GM18867 (cell line): Measurements from ENCODE around the gene ANP32B.
"Not testable (repeated sequence)": the region's sequence is repeated elsewhere in the genome, so short reads cannot be mapped to it uniquely, and the experiment has no call there.

ENCODE experiments used
- ATAC-seq: cut with Tn5 transposase; IDR thresholded peaks from one replicate; pipeline ENCODE4 v1.9.1; 2021; ENCODE audit warnings: mild to moderate bottlenecking, moderate library complexity; ENCODE audit not compliant: unreplicated experiment

The ANP32B gene

DNA sequence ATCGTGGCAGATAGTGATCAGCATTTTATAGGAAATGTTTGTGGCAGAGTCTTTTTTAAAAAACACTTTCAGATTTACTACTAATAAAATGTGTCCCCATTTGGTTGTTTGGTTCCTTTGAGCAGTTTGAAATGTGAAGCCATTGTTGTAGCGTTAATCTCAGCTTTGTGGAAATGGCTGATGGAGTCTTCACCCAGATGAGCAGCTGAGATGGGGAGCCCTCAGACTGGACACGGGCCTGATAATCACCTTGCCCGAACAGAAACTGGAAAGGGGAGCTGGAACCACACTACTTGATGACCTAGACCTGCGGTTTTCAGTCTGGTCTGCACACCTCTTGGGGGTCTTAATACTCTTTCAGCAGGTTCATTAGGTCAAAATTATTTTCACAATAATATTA, 20.6 kb upstream of the ANP32B start:
- ATAC-seq, result no peak

DNA sequence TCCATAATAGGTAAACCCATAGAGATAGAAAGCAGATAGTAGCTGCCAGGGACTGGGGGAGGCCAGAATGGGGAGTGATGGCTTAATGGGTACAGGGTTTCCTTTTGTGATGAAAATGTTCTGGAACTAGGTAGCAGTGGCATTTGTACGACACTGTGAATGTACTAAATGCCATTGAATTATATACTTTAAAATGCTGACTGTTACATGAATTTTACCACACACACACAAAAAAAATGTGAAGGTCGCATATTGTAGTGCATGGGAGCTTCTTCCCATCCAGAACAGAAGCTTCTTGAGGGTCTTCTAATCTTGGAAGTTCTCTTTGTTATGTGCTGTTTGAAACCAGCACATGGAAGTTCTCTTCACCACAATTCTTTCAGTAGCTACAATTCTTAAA, 19.9 kb upstream of the ANP32B start:
- ATAC-seq, result no peak

DNA sequence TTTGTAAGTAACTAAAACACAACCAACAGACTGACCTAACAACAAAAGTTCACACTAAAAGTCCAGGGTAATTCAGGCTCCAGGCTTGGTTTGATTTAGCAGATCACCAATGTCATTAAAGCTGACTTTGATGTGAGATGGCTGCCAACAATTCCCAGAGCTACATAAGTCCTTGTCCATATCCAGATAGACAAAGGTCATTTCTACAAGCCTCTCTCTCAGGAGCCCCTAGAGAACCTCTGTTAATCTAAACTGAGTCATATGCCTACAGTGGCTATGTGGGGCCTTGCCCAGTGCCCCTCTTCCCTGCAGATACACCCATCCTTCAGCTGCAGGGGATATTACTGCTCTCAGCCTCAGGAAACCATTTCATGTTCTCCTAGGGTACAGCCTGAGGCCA, 18.2 kb upstream of the ANP32B start:
- ATAC-seq, result no peak

GRCh38 chr9:97966493-97966892, 16.6 kb upstream of the ANP32B start:
- no peak for ATAC-seq

DNA sequence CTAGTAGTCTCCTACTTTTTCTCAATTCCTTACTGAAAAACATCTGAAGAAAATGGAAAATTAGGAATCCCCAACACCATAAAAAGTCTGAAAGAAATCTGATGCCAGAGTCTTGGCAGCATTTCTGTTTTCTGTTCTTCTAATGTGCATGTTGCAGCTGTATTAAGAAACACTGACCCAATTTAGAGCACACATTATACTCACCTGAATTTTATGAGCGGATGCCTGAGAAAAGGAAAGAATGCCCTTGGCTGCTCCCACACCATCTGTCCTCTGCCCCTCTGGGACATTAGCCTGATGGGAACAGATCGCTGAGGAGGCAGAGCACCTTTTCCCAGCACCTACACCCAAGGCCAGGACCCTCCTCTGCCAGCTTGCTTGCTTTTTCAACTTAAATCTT, 14.1 kb upstream of the ANP32B start:
- ATAC-seq, result no peak

DNA sequence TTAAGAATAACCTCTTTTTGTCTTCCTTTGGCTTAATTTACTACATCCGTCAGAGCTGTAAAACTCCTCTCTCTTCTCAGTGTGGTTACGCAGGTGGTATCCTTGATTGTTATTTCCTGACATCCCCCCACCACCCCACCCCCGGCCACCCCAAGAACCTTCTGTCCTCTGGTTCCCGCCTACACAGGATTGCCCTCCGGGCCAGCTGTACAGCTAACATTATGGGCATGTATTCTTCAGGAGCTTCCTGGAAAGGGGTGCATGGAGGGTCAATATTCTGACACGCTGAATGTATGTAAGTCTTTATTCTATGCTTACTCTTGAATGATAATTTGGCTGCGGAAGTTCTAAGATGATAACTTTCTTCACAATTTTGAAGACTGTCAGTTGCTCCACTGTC, 13.0 kb upstream of the ANP32B start:
- ATAC-seq, result no peak

GRCh38 chr9:97972753-97973152, 10.4 kb upstream of the ANP32B start:
- no peak for ATAC-seq

GRCh38 chr9:97975376-97975775, 7.8 kb upstream of the ANP32B start:
- ATAC-seq, result no peak

- not testable (repeated sequence) for ATAC-seq
Measured at GRCh38 chr9:97976633-97977032, 6.5 kb upstream of the ANP32B start.

DNA sequence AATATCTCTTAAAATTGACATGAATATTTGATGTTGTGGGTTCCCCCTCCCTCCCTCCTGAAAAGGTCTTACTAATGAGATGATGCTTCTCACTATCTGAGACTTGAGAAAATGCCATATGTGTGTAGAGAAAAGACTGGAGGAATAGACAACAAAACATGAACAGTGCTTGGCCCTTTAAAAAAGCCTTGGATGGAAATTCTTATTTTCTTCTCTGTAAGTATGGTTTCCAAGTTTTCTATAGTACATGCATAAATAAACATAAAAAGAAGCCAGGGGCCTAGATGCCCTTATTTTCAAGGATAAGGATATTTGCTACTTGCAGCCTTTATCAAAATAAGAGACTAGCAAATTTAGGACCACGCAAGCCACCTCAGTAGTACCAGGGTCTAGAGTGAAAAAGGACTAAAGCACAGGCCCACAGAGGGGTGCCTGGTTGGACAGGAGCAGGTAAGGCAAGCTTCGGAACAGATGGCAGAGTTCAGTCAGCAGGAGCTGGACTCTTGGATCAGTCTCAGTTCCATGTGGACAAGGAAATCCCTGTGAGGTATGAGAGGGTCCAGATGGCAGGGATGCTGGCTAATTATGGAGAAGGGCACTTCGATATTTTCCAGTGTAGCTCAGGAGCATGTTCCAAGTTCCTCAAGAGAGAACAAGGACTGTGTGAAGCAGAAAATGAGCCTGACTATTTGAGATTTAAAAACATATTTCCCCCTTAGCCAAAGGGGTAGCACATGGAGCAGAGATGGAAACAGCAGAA, 4.6 kb upstream of the ANP32B start:
- ATAC-seq, result no peak

DNA sequence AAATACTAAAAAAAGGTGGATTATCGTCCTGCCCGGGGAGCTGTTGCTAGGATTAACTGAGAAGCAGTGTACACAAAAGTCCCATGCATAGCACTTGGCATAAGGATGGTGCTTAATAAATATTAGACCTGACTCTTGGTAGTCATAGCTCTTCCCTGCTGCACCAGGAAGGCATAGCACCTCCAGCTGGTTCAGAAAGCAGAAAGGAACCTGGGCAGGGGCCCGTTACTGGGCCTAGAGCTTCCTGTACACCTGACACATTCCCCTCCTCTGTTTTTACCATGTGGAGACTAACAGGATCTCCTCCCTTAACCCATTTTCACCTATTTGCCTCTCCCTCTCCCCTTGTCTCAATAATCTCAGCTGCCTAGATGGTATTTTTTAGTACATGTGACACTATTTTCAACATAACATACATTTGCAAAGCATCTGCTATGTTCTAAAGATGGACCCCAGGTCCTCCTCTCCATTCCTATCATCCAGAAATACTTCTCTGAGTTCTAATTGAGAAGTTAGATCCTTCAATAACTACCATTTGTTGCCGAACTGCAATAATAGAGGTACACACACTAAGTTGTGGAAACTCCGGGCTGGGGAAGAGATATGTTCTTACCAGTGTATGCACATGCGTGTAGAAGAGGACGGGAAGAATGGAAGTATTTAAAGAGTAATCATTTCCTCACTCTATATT, 3.2 kb upstream of the ANP32B start:
- ATAC-seq, result no peak

GRCh38 chr9:97980479-97980803, 2.7 kb upstream of the ANP32B start:
- ATAC-seq, result no peak

GRCh38 chr9:97980918-97981845, 2.0 kb upstream of the ANP32B start:
- ATAC-seq, result no peak

GRCh38 chr9:97981846-97982682, 1.1 kb upstream of the ANP32B start:
- no peak for ATAC-seq

DNA sequence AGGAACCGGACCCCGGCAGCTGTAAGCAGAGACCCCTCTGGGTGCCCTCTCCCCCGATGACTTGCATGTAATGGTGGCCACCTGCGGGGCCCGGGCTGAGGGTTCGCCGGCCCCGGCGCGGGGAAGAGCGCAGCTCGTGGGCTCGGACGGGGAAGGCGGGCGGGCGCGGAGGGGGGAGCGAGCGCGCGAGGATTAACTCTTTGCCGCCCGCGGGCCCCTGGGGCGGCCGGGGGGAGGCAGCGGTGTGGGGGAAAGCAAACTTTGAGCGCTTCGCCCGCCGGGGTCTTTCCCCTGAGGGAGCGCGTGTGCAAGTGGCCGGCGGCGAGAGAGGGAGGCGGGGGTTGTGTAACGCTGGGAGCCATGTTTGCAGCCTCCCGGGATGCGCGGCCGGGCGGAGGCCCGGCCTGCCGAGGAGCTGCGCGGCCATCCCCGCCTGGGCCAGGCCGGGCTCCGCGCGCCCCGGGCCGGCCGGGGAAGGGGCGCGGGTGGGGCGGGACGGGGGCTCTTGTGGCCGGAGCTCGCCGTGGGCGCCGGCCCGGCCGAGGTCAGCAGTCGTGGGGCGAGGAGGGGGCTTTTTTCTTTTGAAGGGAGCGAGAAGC, 547 bp downstream of the ANP32B start:
- peak; percentile 14 for ATAC-seq

DNA sequence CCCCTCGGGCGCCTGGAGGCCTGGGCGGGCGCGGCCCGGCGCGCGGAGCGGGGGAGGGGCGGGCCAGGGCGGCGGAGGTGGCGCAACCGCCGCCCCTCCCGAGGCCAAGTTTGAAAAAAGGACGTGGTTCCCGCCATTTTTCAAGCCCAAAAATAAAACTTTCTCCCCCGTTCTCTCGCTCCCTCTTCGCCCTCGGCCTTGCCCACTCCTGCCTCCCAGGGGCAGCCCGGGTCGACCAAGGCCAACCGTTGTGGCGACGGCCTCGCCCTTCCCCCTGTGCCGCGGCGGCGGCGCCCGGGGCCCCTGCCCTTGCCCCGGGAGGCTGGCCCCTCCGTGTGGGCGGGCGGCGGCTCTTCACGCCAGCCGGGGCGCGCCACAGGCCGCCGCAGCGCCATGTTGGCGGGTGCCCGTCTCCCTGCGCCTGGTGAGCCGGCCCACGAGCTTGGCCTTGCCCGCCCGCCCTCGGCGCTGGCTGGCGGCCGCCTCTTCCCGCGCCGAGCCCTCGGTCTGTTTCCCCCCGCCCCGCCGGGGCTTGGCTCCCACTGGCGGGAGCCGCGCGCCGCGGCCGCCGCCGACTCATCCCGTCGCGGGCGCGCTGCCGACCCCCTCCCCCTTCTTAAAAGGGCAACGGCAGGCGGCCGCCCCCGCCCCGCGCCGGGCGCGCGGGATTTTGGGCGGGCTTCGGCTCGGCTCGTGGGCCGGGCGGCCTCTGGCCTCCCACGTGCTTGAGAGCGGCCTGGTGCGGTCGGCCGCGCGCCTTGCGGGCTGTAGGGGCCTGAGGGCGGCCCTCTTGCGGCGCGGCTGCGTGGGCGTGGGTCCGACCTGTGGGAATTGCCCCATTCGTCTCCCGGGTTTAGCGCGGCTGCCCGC, 1.3 kb downstream of the ANP32B start:
- ATAC-seq, result peak; percentile 32

DNA sequence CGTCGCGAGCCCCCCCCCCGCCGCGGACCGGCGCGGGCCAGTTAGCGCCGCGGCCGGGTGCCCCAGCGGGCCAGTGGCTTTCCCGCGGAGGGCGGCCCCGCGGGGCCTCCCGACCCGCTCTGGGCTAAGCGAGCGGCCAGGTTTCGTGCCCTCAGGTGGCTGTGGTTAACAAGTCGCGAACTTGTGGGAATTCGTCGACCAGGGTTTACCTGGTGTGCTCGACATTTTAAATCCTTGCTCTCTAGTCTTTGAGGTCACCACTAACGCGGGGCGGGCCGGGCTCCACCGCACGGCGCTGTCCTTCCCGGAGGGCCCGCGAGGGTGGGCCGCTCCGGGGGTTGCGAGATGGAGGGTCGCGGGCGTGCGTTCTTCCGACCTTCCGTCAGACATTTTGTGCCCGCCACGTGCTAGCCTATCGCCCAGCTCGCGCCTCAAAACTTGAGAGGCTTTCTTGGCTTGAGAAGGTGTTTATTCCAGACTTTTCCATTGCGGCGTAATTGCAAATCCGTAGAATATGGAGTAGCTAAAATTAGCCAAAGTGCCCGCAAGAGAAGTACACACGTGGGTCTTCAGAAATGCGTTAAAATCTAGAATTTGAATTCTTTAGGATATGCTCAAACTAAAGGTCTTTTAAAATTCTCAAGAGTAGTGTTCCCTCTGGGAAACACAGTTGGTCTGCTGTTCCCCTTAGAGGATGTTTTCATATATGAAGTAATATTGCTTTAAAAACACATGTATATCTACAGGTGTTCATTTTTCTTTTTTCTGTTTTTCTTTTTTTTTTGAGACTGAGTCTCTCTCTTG, 2.1 kb downstream of the ANP32B start:
- peak; percentile 20 for ATAC-seq

GRCh38 chr9:97987487-97987886, 4.3 kb downstream of the ANP32B start:
- ATAC-seq, result no peak

- ATAC-seq, result no peak
Measured at GRCh38 chr9:97990259-97990658, 7.1 kb downstream of the ANP32B start.
